GM12872 (cell line): ENCODE data around the gene TRPC4AP.

Source experiments
- CTCF ChIP-seq: IDR thresholded peaks from 3 replicates; pipeline ENCODE4 v1.5.1; 2011; ENCODE audit warnings: low read depth, mild to moderate bottlenecking, low read length, moderate library complexity; ENCODE audit not compliant: insufficient read depth

The TRPC4AP gene

GRCh38 chr20:35011589-35012226 is 80.9 kb downstream of the TRPC4AP start:
- no peak for TF ChIP-seq CTCF

- TF ChIP-seq CTCF, result no peak
Measured at GRCh38 chr20:35010405-35011192, 82.0 kb downstream of the TRPC4AP start.

- no peak for TF ChIP-seq CTCF
Measured at GRCh38 chr20:35009665-35010328, 82.8 kb downstream of the TRPC4AP start.

- TF ChIP-seq CTCF, result no peak
Measured at GRCh38 chr20:35008411-35009342, 83.9 kb downstream of the TRPC4AP start.

GRCh38 chr20:35007891-35008290 is 84.7 kb downstream of the TRPC4AP start:
- TF ChIP-seq CTCF, result no peak

GRCh38 chr20:35007413-35007812 is 85.2 kb downstream of the TRPC4AP start:
- TF ChIP-seq CTCF, result no peak

GRCh38 chr20:35006531-35006971 is 86.1 kb downstream of the TRPC4AP start:
- TF ChIP-seq CTCF, result no peak
